HEK293 (cell line): ENCODE measurements around the gene CLDN10.

Experiments used
- CTCF ChIA-PET: fragments of 350-600 bp; formaldehyde crosslinking; extraction: SDS; loops from one replicate; lab custom pipeline; 2021; ENCODE audit warnings: antibody characterized with exemption; lab: Yijun Ruan, JAX
- POLR2A ChIA-PET: fragments of 300-600 bp; formaldehyde crosslinking; extraction: SDS; loops from one replicate; lab custom pipeline; 2020; ENCODE audit warnings: antibody characterized with exemption, inconsistent platforms; lab: Yijun Ruan, JAX
- H3K27ac ChIP-seq: fragments of 200-500 bp; sonication (Bioruptor generic); 2 replicates; pipeline ENCODE4 v1.5.1; 2014; ENCODE audit warnings: low read depth, low read length, control low read depth, inconsistent platforms; ENCODE audit errors: extremely low read depth
- H3K36me3 ChIP-seq, 2 experiments: fragments of 200-500 bp in 1 of 2; sonication (Bioruptor generic) in 1 of 2; 1 replicate in 1 of 2; 2 replicates in 1 of 2; pipeline ENCODE4 v1.5.1; 2014 to 2017; ENCODE audit warnings: inconsistent platforms in 2 of 2, low read length in 2 of 2; ENCODE audit not compliant: control insufficient read depth in 2 of 2, insufficient read depth in 1 of 2
- H3K4me1 ChIP-seq: fragments of 200-500 bp; sonication (Bioruptor generic); 2 replicates; pipeline ENCODE4 v1.5.1; 2014; ENCODE audit warnings: mild to moderate bottlenecking, low read length, inconsistent platforms; ENCODE audit not compliant: control insufficient read depth, insufficient read depth
- H3K4me3 ChIP-seq: 2 replicates; pipeline ENCODE4 v1.5.1; 2011; ENCODE audit warnings: low read depth, mild to moderate bottlenecking, control low read depth, low read length, moderate library complexity
- H3K9me3 ChIP-seq: fragments of 200-500 bp; sonication (Bioruptor generic); 2 replicates; pipeline ENCODE4 v1.5.1; 2014; ENCODE audit warnings: low read depth, low read length, inconsistent platforms; ENCODE audit not compliant: control insufficient read depth, insufficient read depth
- PRDM6 ChIP-seq: fragments of 450-650 bp; formaldehyde crosslinking; IDR thresholded peaks from 2 replicates; pipeline ENCODE4 v1.5.1; 2017; ENCODE audit warnings: missing biosample characterization, missing genetic modification characterization
- YY1 ChIP-seq: fragments of 450-650 bp; formaldehyde crosslinking; IDR thresholded peaks from 2 replicates; pipeline ENCODE4 v1.5.1; 2018; ENCODE audit warnings: missing biosample characterization, missing genetic modification characterization
- YY2 ChIP-seq: fragments of 450-650 bp; formaldehyde crosslinking; IDR thresholded peaks from 2 replicates; pipeline ENCODE4 v1.5.1; 2016; ENCODE audit warnings: missing biosample characterization, missing genetic modification characterization
- ZBTB44 ChIP-seq: fragments of 450-650 bp; IDR thresholded peaks from 2 replicates; pipeline ENCODE4 v1.5.1; 2018; ENCODE audit warnings: missing biosample characterization, mild to moderate bottlenecking, missing genetic modification characterization
- ZBTB48 ChIP-seq: fragments of 450-650 bp; formaldehyde crosslinking; IDR thresholded peaks from 2 replicates; pipeline ENCODE4 v1.5.1; 2016; ENCODE audit warnings: missing biosample characterization, missing genetic modification characterization
- ZFP37 ChIP-seq: fragments of 450-650 bp; formaldehyde crosslinking; IDR thresholded peaks from 2 replicates; pipeline ENCODE4 v1.5.1; 2016; ENCODE audit warnings: missing biosample characterization, missing genetic modification characterization
- ZNF16 ChIP-seq: fragments of 450-650 bp; formaldehyde crosslinking; IDR thresholded peaks from 2 replicates; pipeline ENCODE4 v1.5.1; 2016; ENCODE audit warnings: low read depth, missing biosample characterization, missing genetic modification characterization
- ZNF18 ChIP-seq: fragments of 450-650 bp; formaldehyde crosslinking; IDR thresholded peaks from 2 replicates; pipeline ENCODE4 v1.5.1; 2016; ENCODE audit warnings: missing biosample characterization, missing genetic modification characterization
- ZNF341 ChIP-seq: fragments of 450-650 bp; formaldehyde crosslinking; IDR thresholded peaks from 2 replicates; pipeline ENCODE4; 2016; ENCODE audit warnings: low read depth, missing biosample characterization, missing genetic modification characterization
- ZNF350 ChIP-seq: fragments of 450-650 bp; formaldehyde crosslinking; IDR thresholded peaks from 2 replicates; pipeline ENCODE4 v1.5.0; 2017; ENCODE audit warnings: missing biosample characterization, mild to moderate bottlenecking, missing genetic modification characterization
- ZNF362 ChIP-seq: fragments of 450-650 bp; formaldehyde crosslinking; IDR thresholded peaks from 2 replicates; pipeline ENCODE4 v1.5.1; 2016; ENCODE audit warnings: missing biosample characterization, missing genetic modification characterization
- ZNF416 ChIP-seq: fragments of 450-650 bp; formaldehyde crosslinking; IDR thresholded peaks from 2 replicates; pipeline ENCODE4 v1.5.1; 2016; ENCODE audit warnings: missing biosample characterization, missing genetic modification characterization
- ZNF449 ChIP-seq: fragments of 450-650 bp; formaldehyde crosslinking; IDR thresholded peaks from 2 replicates; pipeline ENCODE4 v1.5.1; 2017; ENCODE audit warnings: missing biosample characterization, mild to moderate bottlenecking, missing genetic modification characterization, moderate library complexity
- ZNF530 ChIP-seq: fragments of 450-650 bp; formaldehyde crosslinking; IDR thresholded peaks from 2 replicates; pipeline ENCODE4 v1.5.1; 2016; ENCODE audit warnings: low read depth, missing biosample characterization, missing genetic modification characterization
- ZNF561 ChIP-seq: fragments of 450-650 bp; IDR thresholded peaks from 2 replicates; pipeline ENCODE4 v1.5.1; 2018; ENCODE audit warnings: missing biosample characterization, missing genetic modification characterization, borderline replicate concordance
- ZNF580 ChIP-seq: fragments of 450-650 bp; formaldehyde crosslinking; IDR thresholded peaks from 2 replicates; pipeline ENCODE4 v1.5.1; 2016; ENCODE audit warnings: missing biosample characterization, missing genetic modification characterization
- ZNF596 ChIP-seq: fragments of 450-650 bp; IDR thresholded peaks from 2 replicates; pipeline ENCODE4 v1.5.0; 2018; ENCODE audit warnings: missing biosample characterization, mild to moderate bottlenecking, missing genetic modification characterization, moderate library complexity
- ZNF654 ChIP-seq: fragments of 450-650 bp; formaldehyde crosslinking; IDR thresholded peaks from 2 replicates; pipeline ENCODE4 v1.5.1; 2016; ENCODE audit warnings: low read depth, missing biosample characterization, missing genetic modification characterization
- ZNF664 ChIP-seq: fragments of 450-650 bp; formaldehyde crosslinking; IDR thresholded peaks from 2 replicates; pipeline ENCODE4 v1.5.1; 2016; ENCODE audit warnings: missing biosample characterization, missing genetic modification characterization

CLDN10 gene

GRCh38 chr13:95536632-95537241 lies 15.8 kb upstream of the CLDN10 start:
- peaks cover 2% of the 10 kb centered on the region; the same call in 1 of the 2 replicates for H3K4me1 ChIP-seq
- ChIA-PET POLR2A (no interaction called here), CTCF (interaction anchor here (0.6 to 3.7 kb wide), 22 partner anchors 9 to 563 kb away, joined by 3 to 31 read pairs (median 4); no protein-coding TSS in a partner anchor)
- no peaks in the 10 kb centered on the region for H3K9me3 ChIP-seq
- H3K27ac ChIP-seq = no peak overlapping the region
- H3K4me3 ChIP-seq = no peak overlapping the region
- H3K36me3 ChIP-seq = no peaks in the 10 kb centered on the region
- peak; percentile 26; the same call in 1 of the 2 replicates for TF ChIP-seq ZNF362
- TF ChIP-seq ZBTB44 (tag by site-specific recombination) = peak; percentile 92
- peak; percentile 51 for TF ChIP-seq PRDM6 (tag by site-specific recombination)
- TF ChIP-seq YY1 (tag by site-specific recombination) = no peak
- peak; percentile 54 for TF ChIP-seq ZNF654 (tag by site-specific recombination)
- no peak for TF ChIP-seq ZNF561 (tag by site-specific recombination)

- Histone ChIP-seq H3K9me3 (no peaks in the 10 kb centered on the region), H3K36me3 (no peaks in the 10 kb centered on the region), H3K27ac (no peak overlapping the region), H3K4me1 (no peaks in the 10 kb centered on the region), H3K4me3 (no peak overlapping the region)
- ChIA-PET POLR2A (no interaction called here), CTCF (no interaction called here)
- TF ChIP-seq ZNF654 (tag by site-specific recombination) (no peak), ZBTB48 (tag by site-specific recombination) (peak; percentile 20; the same call in 1 of the 2 replicates)
Measured at GRCh38 chr13:95540888-95541287, 11.6 kb upstream of the CLDN10 start.

GRCh38 chr13:95541308-95541707 lies 11.2 kb upstream of the CLDN10 start:
- TF ChIP-seq ZNF350 (tag by site-specific recombination) (no peak), ZNF664 (tag by site-specific recombination) (no peak), ZNF416 (tag by site-specific recombination) (no peak), ZNF18 (tag by site-specific recombination) (no peak), ZFP37 (tag by site-specific recombination) (no peak), ZNF16 (tag by site-specific recombination) (no peak), ZNF449 (tag by site-specific recombination) (no peak), ZNF341 (tag by site-specific recombination) (no peak), ZNF530 (no peak), ZNF596 (tag by site-specific recombination) (no peak), YY2 (tag by site-specific recombination) (no peak), ZNF580 (no peak)
- ChIA-PET POLR2A (no interaction called here), CTCF (interaction anchor here (0.6 to 1.7 kb wide), 3 partner anchors 7 to 138 kb away, joined by 3 to 6 read pairs (median 4); no protein-coding TSS in a partner anchor)
- Histone ChIP-seq H3K36me3 (no peaks in the 10 kb centered on the region), H3K9me3 (no peaks in the 10 kb centered on the region), H3K27ac (no peak overlapping the region), H3K4me1 (no peaks in the 10 kb centered on the region), H3K4me3 (no peak overlapping the region)
